DOHH2 (cell line): ENCODE results near the gene SLC38A1.
"Not testable (repeated sequence)": the region's sequence is repeated elsewhere in the genome, so short reads cannot be mapped to it uniquely, and the experiment has no call there.

Source experiments
- H3F3A ChIP-seq: fragments of 200-600 bp; sonication (generic), shearing (Covaris generic); 2 replicates; pipeline ENCODE4 v1.6.0; 2016; ENCODE audit warnings: antibody characterized with exemption, mild to moderate bottlenecking; ENCODE audit not compliant: control insufficient read depth, insufficient read depth
- H3K27ac ChIP-seq: fragments of 200-600 bp; sonication (generic); 2 replicates; pipeline ENCODE4 v1.5.1; 2014; ENCODE audit warnings: low read depth, mild to moderate bottlenecking, low read length, moderate library complexity
- H3K27me3 ChIP-seq: fragments of 200-600 bp; sonication (generic); 2 replicates; pipeline ENCODE4 v1.6.1; 2014; ENCODE audit warnings: mild to moderate bottlenecking, low read length, mixed read lengths; ENCODE audit not compliant: control insufficient read depth
- H3K36me3 ChIP-seq: fragments of 200-600 bp; sonication (generic); 2 replicates; pipeline ENCODE4 v1.6.1; 2014; ENCODE audit warnings: mild to moderate bottlenecking, low read length, moderate library complexity, mixed read lengths; ENCODE audit not compliant: control insufficient read depth
- H3K4me1 ChIP-seq: fragments of 200-600 bp; sonication (generic); 2 replicates; pipeline ENCODE4 v1.6.1; 2014; ENCODE audit warnings: mild to moderate bottlenecking, low read length, mixed read lengths; ENCODE audit not compliant: control insufficient read depth
- H3K4me2 ChIP-seq: fragments of 200-600 bp; sonication (generic); 2 replicates; pipeline ENCODE4 v1.6.0; 2014; ENCODE audit warnings: mild to moderate bottlenecking, low read length, moderate library complexity
- H3K4me3 ChIP-seq: fragments of 200-600 bp; sonication (generic); 2 replicates; pipeline ENCODE4 v1.5.1; 2014; ENCODE audit warnings: mild to moderate bottlenecking, low read length, mixed read lengths
- H3K79me2 ChIP-seq: fragments of 200-600 bp; sonication (generic); 2 replicates; pipeline ENCODE4 v1.6.1; 2014; ENCODE audit warnings: mild to moderate bottlenecking, low read length, mixed read lengths; ENCODE audit not compliant: control insufficient read depth
- H3K9me2 ChIP-seq: fragments of 200-600 bp; sonication (generic); replicated peaks from 2 replicates; pipeline ENCODE4 v1.6.1; 2014; ENCODE audit warnings: mild to moderate bottlenecking, low read length, mixed read lengths; ENCODE audit not compliant: control insufficient read depth
- H3K9me3 ChIP-seq: fragments of 200-600 bp; sonication (generic); 2 replicates; pipeline ENCODE4 v1.6.1; 2014; ENCODE audit warnings: antibody characterized with exemption, low read length, mixed read lengths; ENCODE audit not compliant: control insufficient read depth, insufficient read depth
- H4K20me1 ChIP-seq: fragments of 200-600 bp; sonication (generic); 2 replicates; pipeline ENCODE4 v1.6.0; 2014; ENCODE audit warnings: low read depth, mild to moderate bottlenecking, antibody characterized with exemption, low read length, moderate library complexity; ENCODE audit not compliant: control insufficient read depth, insufficient read depth
- EZH2phosphoT487 ChIP-seq: fragments of 200-600 bp; sonication (generic); IDR thresholded peaks from 2 replicates; pipeline ENCODE4 v1.6.1; 2017; ENCODE audit warnings: borderline replicate concordance, mild to moderate bottlenecking, antibody characterized with exemption, low read length, moderate library complexity, mixed read lengths
- TF ChIP-seq, protein P1 (sequence below): fragments of 200-600 bp; sonication (generic); IDR thresholded peaks from one replicate; pipeline ENCODE4 v1.5.1; 2014; ENCODE audit warnings: antibody characterized with exemption, mild to moderate bottlenecking, low read depth, low read length; ENCODE audit not compliant: poor library complexity, severe bottlenecking

The SLC38A1 gene

DNA sequence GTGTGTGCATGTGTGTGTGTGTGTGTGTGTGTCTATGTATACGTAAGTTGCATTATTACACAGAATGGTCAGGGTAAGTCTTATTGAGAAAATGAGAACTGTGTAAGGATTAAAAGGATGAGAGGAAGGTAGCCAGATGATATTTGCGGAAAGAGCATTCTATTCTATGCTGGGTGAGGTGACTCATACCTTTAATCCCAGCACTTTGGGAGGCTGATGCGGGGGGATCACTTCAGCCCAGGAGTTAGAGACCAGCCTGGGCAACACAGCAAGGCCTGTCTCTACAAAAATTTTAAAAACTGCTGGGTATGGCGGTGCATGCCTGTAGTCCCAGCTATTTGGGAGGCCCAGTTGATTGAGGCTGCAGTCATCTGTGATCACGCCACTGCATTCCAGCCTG, 103.7 kb downstream of the SLC38A1 start:
- Histone ChIP-seq H4K20me1 (no peaks in the 10 kb centered on the region), H3K9me2 (no peaks in the 10 kb centered on the region), H3K79me2 (no peaks in the 10 kb centered on the region), H3K27ac (no peak overlapping the region), H3K36me3 (no peaks in the 10 kb centered on the region), H3K4me3 (no peak overlapping the region), H3K9me3 (peaks cover 3% of the 10 kb centered on the region; the same call in 1 of the 2 replicates), H3K4me2 (no peak overlapping the region), H3K4me1 (no peaks in the 10 kb centered on the region), H3F3A (no peaks in the 10 kb centered on the region), H3K27me3 (no peaks in the 10 kb centered on the region; the same call in 1 of the 2 replicates)
- TF ChIP-seq, protein P1, sequence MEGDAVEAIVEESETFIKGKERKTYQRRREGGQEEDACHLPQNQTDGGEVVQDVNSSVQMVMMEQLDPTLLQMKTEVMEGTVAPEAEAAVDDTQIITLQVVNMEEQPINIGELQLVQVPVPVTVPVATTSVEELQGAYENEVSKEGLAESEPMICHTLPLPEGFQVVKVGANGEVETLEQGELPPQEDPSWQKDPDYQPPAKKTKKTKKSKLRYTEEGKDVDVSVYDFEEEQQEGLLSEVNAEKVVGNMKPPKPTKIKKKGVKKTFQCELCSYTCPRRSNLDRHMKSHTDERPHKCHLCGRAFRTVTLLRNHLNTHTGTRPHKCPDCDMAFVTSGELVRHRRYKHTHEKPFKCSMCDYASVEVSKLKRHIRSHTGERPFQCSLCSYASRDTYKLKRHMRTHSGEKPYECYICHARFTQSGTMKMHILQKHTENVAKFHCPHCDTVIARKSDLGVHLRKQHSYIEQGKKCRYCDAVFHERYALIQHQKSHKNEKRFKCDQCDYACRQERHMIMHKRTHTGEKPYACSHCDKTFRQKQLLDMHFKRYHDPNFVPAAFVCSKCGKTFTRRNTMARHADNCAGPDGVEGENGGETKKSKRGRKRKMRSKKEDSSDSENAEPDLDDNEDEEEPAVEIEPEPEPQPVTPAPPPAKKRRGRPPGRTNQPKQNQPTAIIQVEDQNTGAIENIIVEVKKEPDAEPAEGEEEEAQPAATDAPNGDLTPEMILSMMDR: no peak
- TF ChIP-seq EZH2phosphoT487: no peak

DNA sequence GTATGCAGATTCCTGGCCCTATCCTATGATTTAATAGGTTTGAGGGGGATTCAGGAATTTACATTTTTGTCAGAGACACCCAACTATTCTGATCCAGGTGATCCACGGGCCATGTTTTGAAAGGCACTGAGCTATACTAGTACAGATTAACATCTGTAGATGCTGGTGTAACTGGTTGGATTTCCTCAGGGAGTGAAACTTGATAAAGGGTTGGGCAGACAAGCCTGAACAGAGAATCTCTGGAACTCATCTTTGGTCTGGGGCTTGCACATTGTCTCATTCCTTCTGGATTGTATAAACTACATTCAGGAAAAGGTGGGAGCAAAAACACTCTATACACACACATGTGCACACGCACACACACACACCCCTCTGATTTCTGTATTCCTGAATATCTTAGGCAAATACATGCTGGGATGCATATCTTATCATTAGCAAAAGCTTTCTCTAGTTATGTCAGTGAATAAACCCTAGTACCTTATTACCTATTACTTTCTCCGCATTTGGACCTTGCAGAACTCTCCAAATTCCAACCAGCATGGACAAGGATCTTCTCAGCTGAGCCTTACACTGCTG, 104.6 kb downstream of the SLC38A1 start:
- no peaks in the 10 kb centered on the region for H3K9me2 ChIP-seq
- H3K27me3 ChIP-seq: no peaks in the 10 kb centered on the region; the same call in 1 of the 2 replicates
- no peaks in the 10 kb centered on the region for H3K79me2 ChIP-seq
- H3K4me1 ChIP-seq: no peaks in the 10 kb centered on the region
- H3K27ac ChIP-seq: no peak overlapping the region
- no peak for TF ChIP-seq EZH2phosphoT487
- TF ChIP-seq, protein P1: no peak
- no peak overlapping the region for H3K4me2 ChIP-seq
- H3K4me3 ChIP-seq: no peak overlapping the region
- no peaks in the 10 kb centered on the region for H3F3A ChIP-seq
- H3K36me3 ChIP-seq: no peaks in the 10 kb centered on the region
- H3K9me3 ChIP-seq: peaks cover 3% of the 10 kb centered on the region; the same call in 1 of the 2 replicates
- H4K20me1 ChIP-seq: no peaks in the 10 kb centered on the region

DNA sequence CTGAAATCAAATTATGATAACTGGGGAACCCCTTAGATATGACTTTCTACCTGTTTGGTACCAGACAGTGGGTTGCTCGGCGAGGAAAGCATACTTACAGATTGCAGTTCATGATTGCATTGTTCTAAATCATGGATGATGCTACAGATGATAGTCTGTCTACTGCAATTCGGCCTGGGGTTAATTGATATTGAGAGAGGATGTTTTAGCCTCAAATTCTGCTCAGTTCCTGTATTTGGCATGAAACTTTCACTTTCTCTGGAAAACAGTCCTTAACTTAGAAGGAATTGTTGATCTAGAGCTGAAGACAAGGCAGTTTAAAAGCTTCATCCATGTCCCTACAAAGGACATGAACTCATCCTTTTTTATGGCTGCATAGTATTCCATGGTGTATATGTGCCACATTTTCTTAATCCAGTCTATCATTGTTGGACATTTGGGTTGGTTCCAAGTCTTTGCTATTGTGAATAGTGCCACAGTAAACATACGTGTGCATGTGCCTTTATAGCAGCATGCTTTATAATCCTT, 106.2 kb downstream of the SLC38A1 start:
- H3K9me2 ChIP-seq, H3K4me2 ChIP-seq: not testable (repeated sequence)

DNA sequence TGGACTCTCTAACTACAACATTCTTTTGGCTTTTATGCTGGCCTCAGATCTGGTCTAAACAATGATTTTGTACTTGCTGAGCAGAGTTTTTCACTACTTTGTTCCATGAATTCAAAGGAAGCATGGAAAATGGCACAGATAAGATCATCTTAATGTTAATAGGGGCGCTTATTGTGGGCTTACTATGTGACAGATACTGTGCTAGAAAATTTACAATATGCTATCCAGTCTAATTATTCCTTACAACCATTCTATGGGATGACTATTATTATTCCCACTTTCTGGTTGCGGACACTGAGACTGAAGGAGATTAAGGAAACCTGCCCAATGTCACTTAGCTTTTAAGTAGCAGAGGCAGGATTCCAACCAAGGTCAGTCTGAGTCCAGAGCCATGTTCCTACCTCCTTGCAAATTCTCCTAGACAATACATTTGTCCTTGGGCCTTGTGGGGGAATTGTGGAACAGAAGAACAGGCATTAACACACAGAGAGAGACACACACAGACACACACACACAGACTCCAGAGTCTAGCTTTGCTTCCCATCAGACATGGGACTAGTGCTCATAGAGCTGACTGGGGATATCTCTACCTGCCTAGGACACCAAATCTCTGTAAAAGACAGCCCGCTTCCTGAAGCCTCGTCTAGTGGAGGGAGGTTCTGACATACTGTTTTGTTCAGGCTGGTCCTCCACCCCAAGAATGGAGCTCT, 107.7 kb downstream of the SLC38A1 start:
- no peak overlapping the region for H3K4me2 ChIP-seq
- H4K20me1 ChIP-seq: no peaks in the 10 kb centered on the region
- no peaks in the 10 kb centered on the region for H3K9me2 ChIP-seq
- no peak overlapping the region for H3K27ac ChIP-seq
- H3K4me1 ChIP-seq: no peaks in the 10 kb centered on the region
- H3K36me3 ChIP-seq: no peaks in the 10 kb centered on the region
- H3K79me2 ChIP-seq: no peaks in the 10 kb centered on the region
- peaks cover 5% of the 10 kb centered on the region; the same call in 1 of the 2 replicates for H3K9me3 ChIP-seq
- H3K27me3 ChIP-seq: no peaks in the 10 kb centered on the region
- TF ChIP-seq, protein P1: no peak
- TF ChIP-seq EZH2phosphoT487: no peak
- H3F3A ChIP-seq: no peaks in the 10 kb centered on the region
- no peak overlapping the region for H3K4me3 ChIP-seq

More for the DNA sequence above, 106.2 kb downstream of the SLC38A1 start:
- H3K79me2 ChIP-seq, H3K9me3 ChIP-seq, H3K4me3 ChIP-seq, H4K20me1 ChIP-seq, H3K4me1 ChIP-seq, H3F3A ChIP-seq, H3K27me3 ChIP-seq, H3K27ac ChIP-seq, H3K36me3 ChIP-seq: not testable (repeated sequence)
